Sigmoid colon (tissue), 4 donors: ENCODE measurements around the gene CWC15.

ENCODE experiments used
- POLR2A ChIP-seq, 2 donors: fragments of 450-650 bp; IDR thresholded peaks; one replicate each; pipeline ENCODE4 v1.6.1; 2016; ENCODE audit warnings: antibody characterized with exemption in 2 of 2, mild to moderate bottlenecking in 2 of 2, moderate library complexity in 2 of 2
- POLR2AphosphoS5 ChIP-seq, 4 donors: sonication (generic); formaldehyde crosslinking; IDR thresholded peaks; one replicate each; pipeline ENCODE4 v1.6.1; 2017; ENCODE audit warnings: antibody characterized with exemption in 4 of 4

DNA sequence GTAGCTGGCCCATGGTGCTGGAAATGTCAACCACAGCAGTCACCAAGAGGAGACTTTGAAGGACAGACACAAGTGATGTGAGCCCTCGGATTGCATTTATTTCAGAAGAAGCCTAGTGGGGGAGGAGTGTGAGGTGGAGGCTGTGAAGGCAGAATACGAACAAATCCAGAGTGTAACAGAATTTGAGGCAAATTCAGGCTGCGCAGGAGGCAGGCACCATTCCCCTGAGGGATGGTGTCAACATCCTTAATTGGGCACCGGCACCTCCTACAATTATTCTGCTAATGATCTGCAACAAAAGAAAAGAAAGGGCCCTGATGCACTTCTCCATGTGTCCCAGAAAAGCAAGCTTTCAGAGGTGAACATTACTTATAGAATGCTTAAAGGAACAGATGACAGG lies 32.2 kb downstream of the CWC15 start:
- no peak for TF ChIP-seq POLR2A (IDR thresholded peaks at IDR 0.05)
- no peak for TF ChIP-seq POLR2AphosphoS5 (IDR thresholded peaks at IDR 0.05)
